ENCODE results near the gene ANKRD65. TPM values are rescaled to one million over a fixed set of nuclear protein-coding genes. Genes with fewer than 3 reads are reported as not detected.

Gene ANKRD65
- total and polyA plus RNA-seq, 2 donors (not counting 3 experiments of a cell fraction or from before 2014, with no cell fraction given) = 0.15 to 0.38 TPM

GRCh38 chr1:1434131-1434823 lies 13.2 kb upstream of the ANKRD65 start:
- intact Hi-C loops (cut with micrococcal nuclease) (no loop called here), dilution Hi-C loops (cut with MboI; ENCODE audit: extremely low pct_ligation_motif_present, low sequenced_read_pairs) (no loop called here)
- H3K27me3 ChIP-seq (ENCODE audit: control insufficient read depth in 2 of 2, insufficient read depth in 2 of 2, low read length in 2 of 2) = no peaks in the 10 kb centered on the region
- H2AFZ ChIP-seq (ENCODE audit: low read depth, low read length) = peak overlapping the region; percentile 71
- no peak overlapping the region for H3K9ac ChIP-seq (replicated peaks; ENCODE audit: extremely low read depth, insufficient read depth, low read length)
- no peak for TF ChIP-seq GATA2 (IDR thresholded peaks at IDR 0.05; ENCODE audit: insufficient read depth, insufficient read length, low read depth, low read length)
- no peak for TF ChIP-seq EZH2 (IDR thresholded peaks at IDR 0.05; ENCODE audit: borderline replicate concordance, low read depth, low read length, severe bottlenecking)
- TF ChIP-seq JUN (IDR thresholded peaks at IDR 0.05; ENCODE audit: borderline replicate concordance, insufficient read depth, insufficient read length, low read depth) = no peak
- TF ChIP-seq POLR2A (IDR thresholded peaks at IDR 0.05; ENCODE audit: low read depth, low read length) = no peak
- TF ChIP-seq FOS (IDR thresholded peaks at IDR 0.05; ENCODE audit: borderline replicate concordance, insufficient read depth, low read length) = no peak
- TF ChIP-seq, protein P1, sequence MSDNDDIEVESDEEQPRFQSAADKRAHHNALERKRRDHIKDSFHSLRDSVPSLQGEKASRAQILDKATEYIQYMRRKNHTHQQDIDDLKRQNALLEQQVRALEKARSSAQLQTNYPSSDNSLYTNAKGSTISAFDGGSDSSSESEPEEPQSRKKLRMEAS (IDR thresholded peaks at IDR 0.05; ENCODE audit: insufficient read depth, insufficient read length) = no peak
- no peak for TF ChIP-seq MYC (IDR thresholded peaks at IDR 0.05; ENCODE audit: low read depth, low read length)
- no peak for TF ChIP-seq POLR2AphosphoS5 (IDR thresholded peaks at IDR 0.05; ENCODE audit: insufficient read depth, low read depth, low read length)
- TF ChIP-seq, protein P2, sequence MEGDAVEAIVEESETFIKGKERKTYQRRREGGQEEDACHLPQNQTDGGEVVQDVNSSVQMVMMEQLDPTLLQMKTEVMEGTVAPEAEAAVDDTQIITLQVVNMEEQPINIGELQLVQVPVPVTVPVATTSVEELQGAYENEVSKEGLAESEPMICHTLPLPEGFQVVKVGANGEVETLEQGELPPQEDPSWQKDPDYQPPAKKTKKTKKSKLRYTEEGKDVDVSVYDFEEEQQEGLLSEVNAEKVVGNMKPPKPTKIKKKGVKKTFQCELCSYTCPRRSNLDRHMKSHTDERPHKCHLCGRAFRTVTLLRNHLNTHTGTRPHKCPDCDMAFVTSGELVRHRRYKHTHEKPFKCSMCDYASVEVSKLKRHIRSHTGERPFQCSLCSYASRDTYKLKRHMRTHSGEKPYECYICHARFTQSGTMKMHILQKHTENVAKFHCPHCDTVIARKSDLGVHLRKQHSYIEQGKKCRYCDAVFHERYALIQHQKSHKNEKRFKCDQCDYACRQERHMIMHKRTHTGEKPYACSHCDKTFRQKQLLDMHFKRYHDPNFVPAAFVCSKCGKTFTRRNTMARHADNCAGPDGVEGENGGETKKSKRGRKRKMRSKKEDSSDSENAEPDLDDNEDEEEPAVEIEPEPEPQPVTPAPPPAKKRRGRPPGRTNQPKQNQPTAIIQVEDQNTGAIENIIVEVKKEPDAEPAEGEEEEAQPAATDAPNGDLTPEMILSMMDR (IDR thresholded peaks at IDR 0.05; ENCODE audit: extremely low read depth in 1 of 2, insufficient read depth in 1 of 2, low read depth in 1 of 2, low read length in 2 of 2) = no peak
- H3K9me1 ChIP-seq (replicated peaks; ENCODE audit: control insufficient read depth, extremely low read depth, insufficient read depth, low read length) = no peaks in the 10 kb centered on the region
- no TSS peak for BruUV-seq (replicated peaks)
- no peak for DNase-seq (ENCODE audit: low read depth, low spot score)
- H3K27ac ChIP-seq (ENCODE audit: insufficient read depth, low read depth, low read length) = no peak overlapping the region
- H3K36me3 ChIP-seq (ENCODE audit: control insufficient read depth in 2 of 2, extremely low read depth in 1 of 2, insufficient read depth in 2 of 2, low read length in 2 of 2) = no peaks in the 10 kb centered on the region
- no peak for FAIRE-seq
- peaks cover 19% of the 10 kb centered on the region for H3K4me1 ChIP-seq (ENCODE audit: control insufficient read depth, extremely low read depth, insufficient read depth, low read length)
- CTCF ChIA-PET = interaction anchor here (0.7 to 2.4 kb wide), 4 partner anchors 27 to 35 kb away, joined by 3 to 7 read pairs (median 4); partner anchors contain the start of genes CCNL2 and MRPL20
- POLR2A ChIA-PET = interaction anchor here (0.5 kb wide), 1 partner anchor 215 kb away, joined by 3 read pairs; no protein-coding TSS in a partner anchor
- no peaks in the 10 kb centered on the region for H3K9me3 ChIP-seq (replicated peaks; ENCODE audit: control insufficient read depth, insufficient read depth, low read length)
- no peaks in the 10 kb centered on the region for H4K20me1 ChIP-seq (replicated peaks; ENCODE audit: control insufficient read depth, extremely low read depth, insufficient read depth, low read length)
- no peak overlapping the region for H3K4me3 ChIP-seq (replicated peaks in 1 of 3; ENCODE audit: insufficient read depth in 1 of 3, low read depth in 1 of 3, low read length in 3 of 3)
- no peaks in the 10 kb centered on the region for H3K79me2 ChIP-seq (ENCODE audit: control insufficient read depth, insufficient read depth, low read length)
- no peak overlapping the region for H3K4me2 ChIP-seq (ENCODE audit: insufficient read depth, low read length)
